Hippocampal formation (tissue), 2 donors: ENCODE data around the gene PSD.
A peak's percentile ranks its signal among the peaks of the same experiment; 100 is the strongest.

Experiments used
- DNase-seq, 2 donors: peaks; one replicate each; lab custom pipeline; 2025; lab: John Stamatoyannopoulos, UW

PSD gene

DNA sequence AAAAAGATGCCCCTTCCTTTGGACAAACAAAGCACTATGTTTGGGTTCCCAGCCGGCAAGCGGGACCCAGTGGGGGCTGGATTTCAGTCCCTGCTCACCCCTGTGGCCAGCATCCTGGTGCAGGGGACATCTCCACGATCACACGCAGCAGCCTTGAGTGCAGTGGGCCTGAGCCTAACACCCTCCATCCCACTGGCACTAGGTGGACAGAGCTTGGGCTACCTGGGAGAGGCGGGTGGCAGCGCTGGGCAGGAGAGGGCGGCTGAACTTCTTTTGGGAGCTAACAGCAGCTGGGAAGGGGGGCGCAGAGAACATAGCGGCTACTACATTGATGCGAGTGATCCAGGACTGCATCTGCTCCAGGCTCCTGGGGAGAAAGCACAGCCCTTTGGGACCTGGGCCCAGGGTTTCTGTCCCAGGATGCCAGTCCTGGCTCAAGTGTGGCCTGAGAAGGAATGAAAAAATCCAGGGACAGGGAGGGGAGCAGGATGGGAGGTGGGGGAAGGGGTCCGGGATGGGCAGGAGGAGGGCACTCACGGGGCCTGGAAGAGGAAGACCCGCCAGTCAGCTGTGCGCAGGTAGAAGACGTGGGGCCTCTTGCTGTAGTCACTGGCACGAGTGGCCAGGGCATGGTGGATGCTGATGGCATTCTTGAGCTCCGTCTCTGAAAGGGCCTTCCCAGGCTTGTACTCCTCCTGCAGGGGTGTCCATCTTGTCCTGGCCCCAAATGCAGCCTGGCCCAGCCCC is 14.1 kb downstream of the PSD start:
- no peak for DNase-seq

DNA sequence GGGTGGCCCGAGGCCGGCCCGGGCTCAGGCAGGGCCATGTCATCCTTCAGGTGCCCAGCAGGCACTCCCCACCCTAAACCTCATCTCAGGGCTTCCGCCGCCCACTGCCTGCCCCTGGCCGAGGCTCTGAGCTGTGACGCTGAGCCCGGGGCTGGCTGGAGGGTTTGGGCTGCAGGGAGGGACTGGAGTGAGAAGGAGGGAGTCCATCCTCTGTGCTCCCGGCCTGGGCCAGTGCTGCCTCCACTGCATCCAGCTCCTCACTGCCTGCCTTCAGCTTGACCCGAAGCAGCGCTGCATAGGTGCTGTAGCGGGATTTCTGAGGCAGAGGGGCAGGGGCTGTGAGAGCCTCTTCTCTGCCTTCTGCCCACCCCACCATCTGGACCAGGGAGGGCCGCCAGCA is 15.5 kb downstream of the PSD start:
- no peak for DNase-seq

DNA sequence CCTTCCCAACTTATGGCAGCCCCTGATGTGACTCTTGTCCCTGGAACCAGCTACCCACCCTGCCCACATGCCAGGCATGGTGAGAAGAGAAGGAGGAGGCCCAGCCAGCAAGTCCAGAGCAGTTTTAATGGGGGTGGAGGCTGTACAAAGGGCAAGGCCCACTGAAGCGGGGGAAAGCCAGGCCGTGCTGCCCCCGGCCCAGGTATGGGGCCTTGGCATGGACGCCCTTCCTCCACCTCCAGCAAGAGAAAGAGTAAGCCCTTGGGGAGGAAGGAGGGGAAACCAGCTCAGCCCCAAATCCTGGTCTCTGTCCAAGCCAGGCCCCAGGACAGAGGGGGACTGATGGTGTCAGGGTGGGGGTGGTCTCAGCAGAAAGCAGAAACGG is 16.1 kb downstream of the PSD start:
- no peak for DNase-seq

DNA sequence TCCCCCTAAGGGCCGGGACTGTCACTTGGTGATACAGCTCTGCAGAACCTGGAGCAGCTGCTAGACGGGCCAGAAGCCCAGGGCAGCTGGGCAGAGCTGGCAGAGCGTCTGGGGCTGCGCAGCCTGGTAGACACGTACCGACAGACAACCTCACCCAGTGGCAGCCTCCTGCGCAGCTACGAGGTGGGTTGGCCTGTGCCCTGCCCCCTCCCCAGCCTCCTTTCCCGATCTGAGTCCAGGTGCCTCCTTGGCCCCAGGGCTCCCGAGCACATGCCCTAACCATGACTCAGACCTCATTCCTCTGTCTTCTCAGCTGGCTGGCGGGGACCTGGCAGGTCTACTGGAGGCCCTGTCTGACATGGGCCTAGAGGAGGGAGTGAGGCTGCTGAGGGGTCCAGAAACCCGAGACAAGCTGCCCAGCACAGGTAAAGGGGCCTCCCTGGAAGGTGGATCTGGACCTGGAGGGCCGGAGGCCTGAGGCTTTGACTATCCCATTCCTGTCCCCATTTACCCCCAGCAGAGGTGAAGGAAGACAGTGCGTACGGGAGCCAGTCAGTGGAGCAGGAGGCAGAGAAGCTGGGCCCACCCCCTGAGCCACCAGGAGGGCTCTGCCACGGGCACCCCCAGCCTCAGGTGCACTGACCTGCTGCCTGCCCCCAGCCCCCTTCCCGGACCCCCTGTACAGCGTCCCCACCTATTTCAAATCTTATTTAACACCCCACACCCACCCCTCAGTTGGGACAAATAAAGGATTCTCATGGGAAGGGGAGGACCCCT is 16.7 kb downstream of the PSD start:
- DNase-seq = no peak

DNA sequence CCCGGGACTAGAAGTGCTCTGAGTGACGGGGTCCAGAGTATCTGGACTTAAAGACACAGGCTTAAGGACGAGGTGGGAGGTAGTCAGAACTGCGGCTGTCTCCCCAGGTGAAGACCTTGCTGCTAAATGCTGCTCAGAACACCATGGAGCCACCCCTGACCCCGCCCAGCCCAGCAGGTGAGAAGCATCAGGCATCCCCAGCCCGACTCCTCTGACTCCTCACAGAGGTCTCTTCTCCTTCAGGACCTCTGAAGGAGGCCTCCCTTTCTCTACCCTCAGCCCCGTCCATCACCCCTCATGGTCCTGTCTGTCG is 17.3 kb downstream of the PSD start:
- no peak for DNase-seq

DNA sequence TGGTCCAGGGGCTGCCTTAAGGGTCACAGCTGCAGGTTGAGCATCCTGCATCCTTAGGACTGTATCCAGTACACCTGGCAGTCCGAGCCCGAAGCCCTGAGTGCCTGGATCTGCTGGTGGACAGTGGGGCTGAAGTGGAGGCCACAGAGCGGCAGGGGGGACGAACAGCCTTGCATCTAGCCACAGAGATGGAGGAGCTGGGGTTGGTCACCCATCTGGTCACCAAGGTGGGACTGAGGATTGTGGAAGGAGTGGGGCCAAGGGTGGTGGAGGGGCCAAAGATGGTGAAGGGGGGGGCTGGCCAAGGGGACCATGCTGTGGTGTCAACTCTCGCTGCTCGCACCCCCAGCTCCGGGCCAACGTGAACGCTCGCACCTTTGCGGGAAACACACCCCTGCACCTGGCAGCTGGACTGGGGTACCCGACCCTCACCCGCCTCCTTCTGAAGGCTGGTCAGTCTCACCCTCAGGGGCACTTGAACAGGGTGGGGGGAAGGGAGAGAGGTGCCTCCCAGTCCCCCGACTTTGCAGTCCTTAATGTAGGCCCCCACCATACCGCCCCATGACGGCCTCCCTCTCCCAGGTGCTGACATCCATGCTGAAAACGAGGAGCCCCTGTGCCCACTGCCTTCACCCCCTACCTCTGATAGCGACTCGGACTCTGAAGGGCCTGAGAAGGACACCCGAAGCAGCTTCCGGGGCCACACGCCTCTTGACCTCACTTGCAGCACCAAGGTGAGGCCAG is 17.8 kb downstream of the PSD start:
- DNase-seq = no peak

DNA sequence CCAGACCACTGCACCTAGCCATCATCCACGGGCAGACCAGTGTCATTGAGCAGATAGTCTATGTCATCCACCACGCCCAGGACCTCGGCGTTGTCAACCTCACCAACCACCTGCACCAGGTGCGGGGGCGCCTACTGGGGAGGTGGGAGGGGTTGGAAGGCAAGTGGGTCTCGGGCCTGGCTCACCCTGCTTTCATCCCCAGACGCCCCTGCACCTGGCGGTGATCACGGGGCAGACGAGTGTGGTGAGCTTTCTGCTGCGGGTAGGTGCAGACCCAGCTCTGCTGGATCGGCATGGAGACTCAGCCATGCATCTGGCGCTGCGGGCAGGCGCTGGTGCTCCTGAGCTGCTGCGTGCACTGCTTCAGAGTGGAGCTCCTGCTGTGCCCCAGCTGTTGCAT is 18.5 kb downstream of the PSD start:
- DNase-seq = no peak

DNA sequence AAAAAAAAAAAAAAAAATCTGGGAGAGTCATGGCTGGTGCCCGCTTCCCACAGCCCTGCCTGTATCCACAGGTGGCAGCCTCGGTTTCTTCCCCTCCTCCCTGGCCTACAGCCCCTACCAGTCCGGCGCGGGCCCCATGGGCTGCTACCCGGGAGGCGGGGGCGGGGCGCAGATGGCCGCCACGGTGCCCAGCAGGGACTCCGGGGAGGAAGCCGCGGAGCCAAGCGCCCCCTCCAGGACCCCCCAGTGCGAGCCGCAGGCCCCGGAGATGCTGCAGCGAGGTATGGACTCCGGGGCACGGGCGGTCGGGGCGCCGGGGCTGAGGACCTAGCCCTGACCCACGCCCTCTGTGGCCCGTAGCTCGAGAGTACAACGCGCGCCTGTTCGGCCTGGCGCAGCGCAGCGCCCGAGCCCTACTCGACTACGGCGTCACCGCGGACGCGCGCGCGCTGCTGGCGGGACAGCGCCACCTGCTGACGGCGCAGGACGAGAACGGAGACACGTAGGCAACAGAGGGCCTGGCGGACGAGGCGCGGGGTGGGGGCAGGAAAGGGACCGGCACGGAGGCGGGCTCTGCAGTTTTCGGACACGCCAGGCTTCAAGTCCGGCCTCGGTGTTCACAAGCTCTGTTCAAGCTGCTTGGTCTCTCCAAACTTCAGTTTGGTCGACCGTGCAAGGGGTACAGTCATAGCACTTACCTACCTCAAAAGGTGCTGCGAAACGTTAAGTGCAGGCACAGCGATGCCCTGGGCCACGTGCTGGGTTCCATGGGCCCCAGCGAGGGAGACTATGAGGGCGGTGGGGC is 19.2 kb downstream of the PSD start:
- peak; percentile 72 to 80 for DNase-seq

DNA sequence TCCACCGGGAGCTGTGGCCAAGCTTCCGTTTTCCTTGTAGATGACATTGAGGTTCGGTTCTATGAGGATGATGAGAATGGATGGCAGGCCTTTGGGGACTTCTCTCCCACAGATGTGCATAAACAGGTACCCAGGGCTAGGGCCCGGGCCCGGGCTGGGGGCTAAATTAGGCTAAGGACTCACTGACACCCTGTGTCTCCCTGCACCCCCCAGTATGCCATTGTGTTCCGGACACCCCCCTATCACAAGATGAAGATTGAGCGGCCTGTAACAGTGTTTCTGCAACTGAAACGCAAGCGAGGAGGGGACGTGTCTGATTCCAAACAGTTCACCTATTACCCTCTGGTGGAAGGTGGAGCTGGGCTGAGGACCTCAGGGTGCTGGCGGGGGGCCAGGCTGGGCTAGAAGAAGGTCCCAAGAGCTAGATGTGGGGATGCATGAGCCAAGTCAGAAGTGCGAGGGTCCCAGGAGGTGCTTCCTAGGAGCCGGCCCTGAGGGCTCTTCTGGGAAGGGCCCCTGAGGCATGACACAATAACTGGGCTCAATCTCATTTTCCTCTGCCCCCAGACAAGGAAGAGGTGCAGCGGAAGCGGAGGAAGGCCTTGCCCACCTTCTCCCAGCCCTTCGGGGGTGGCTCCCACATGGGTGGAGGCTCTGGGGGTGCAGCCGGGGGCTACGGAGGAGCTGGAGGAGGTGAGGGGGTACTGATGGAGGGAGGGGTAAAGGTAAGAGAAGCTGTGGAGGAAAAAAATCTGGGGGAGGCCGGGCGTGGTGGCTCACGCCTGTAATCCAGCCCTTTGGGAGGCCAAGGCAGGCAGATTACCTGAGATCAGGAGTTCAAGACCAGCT is 20.2 kb downstream of the PSD start:
- DNase-seq = no peak

DNA sequence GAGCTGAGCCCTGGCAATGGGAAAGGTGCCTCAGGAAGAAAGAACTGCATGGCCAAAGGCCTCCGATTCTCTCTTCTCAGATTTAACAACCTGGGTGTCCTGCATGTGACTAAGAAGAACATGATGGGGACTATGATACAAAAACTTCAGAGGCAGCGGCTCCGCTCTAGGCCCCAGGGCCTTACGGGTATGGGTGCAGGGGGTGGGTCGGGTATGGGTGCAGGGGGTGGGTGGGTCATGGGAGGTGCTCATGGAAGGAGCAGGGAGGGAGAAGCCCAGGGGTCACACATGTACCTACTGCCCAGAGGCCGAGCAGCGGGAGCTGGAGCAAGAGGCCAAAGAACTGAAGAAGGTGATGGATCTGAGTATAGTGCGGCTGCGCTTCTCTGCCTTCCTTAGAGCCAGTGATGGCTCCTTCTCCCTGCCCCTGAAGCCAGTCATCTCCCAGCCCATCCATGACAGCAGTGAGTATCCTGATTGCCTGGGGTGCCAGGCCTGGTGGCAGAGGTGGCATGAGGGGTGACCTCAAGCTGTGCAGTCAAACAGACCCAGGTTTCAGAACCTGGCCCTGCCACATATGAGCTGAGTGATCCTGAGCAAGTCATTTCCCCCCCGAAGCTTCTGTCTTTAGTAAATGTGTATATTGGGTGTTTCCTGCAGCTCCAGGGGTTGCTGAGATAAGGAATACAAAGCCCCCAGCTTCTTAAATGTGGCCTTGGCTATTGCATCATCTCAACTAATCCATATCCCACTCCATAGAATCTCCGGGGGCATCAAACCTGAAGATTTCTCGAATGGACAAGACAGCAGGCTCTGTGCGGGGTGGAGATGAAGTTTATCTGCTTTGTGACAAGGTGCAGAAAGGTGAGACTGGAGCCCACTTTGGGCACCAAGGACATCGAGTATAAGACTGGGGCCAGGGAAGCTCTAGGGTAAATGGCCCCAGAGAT is 21.1 kb downstream of the PSD start:
- DNase-seq = no peak

DNA sequence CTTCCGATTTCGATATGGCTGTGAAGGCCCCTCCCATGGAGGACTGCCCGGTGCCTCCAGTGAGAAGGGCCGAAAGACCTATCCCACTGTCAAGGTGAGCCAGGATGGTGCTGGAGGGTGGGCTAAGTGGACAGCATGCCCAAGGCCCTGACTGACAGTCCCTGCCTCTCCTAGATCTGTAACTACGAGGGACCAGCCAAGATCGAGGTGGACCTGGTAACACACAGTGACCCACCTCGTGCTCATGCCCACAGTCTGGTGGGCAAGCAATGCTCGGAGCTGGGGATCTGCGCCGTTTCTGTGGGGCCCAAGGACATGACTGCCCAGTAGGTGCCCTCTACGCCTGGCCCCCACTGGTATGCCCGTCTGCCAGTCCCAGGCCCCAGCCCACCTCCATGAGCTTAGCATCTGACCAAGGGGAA is 21.8 kb downstream of the PSD start:
- DNase-seq = no peak

DNA sequence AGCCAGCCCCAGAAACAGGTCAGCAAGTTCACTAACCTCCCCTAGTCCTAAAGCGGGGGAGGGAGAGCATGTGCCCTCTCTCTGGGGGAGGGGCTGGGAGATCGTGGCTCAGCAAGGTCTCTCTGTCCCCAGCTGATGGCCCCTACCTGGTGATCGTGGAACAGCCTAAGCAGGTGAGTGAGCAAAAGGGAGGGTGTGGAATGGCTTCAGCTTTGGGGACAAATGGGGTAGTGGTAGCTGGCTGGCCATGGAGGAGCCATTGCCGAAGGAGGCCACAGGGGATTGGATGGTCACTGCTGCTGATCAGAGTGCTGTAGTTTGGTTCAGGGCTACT is 22.3 kb downstream of the PSD start:
- no peak for DNase-seq

DNA sequence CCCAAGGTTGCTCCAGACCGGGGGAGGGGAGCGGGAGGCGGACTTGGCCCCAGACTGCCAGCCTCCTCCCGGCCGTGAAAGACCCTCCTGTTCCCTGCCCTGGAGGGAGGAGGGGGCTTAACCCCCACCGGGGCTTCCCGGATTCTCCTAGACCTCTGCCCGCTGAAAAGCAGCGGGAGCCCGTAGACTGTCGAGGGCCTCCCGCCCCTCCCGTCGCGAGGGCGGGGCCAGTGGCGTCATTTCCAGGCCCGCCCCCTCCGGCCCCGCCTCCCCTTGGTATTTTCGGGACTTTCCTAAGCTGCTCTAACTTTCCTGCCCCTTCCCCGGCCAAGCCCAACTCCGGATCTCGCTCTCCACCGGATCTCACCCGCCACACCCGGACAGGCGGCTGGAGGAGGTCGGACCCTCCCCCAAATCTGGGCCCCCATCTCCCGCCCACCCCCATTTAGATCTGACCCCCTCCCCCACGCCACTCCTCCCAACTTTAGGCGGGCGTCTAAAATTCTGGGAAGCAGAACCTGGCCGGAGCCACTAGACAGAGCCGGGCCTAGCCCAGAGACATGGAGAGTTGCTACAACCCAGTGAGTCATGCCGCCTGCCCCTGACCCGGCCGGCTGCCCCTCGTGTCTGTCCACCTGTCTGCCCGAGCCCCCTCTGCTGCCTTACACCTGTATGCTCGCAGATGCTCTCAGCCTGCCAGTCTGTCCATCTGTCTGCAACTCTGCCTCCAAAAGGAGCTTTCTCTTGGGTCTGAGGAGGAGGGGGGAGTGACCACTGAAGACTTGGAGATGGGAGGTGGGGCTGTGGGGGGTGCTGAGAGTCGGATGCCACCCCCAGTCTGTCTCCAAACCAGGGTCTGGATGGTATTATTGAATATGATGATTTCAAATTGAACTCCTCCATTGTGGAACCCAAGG is 22.9 kb downstream of the PSD start, which contains the start of gene NFKB2:
Gene NFKB2, plus strand, starts transcription at position 306 of the 917 bp plus-strand sequence. Its CDS starts 255 bp downstream, at position 561.
- peak; percentile 65 to 77 for DNase-seq

DNA sequence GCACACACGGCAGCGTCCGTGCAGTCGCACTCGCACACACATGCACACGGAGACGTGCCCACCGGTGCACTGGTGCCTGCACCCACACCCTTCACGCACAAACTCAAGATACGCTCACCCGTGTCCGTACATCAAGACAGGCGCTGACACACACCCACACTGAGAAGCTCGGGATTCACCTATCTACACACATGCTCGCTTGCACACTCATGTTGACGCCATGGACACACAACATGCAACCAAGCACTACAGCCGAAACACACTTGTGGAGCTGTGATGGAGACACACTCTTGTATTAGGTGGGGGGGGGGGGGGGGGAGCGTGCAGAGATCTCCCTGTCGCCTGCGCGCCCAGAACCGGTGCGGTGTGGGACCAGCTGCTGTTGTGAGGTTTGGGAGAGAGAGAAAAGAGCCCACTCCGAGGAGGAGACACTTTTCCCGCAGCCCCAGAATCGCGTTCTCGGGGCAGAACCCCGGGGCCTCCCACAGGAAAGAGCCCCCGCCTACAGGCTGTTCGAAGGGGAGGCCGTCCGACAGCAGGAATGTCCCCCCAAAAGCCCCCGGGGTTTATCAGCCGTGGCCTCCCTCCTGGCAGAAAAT is 23.7 kb downstream of the PSD start:
- DNase-seq = no peak

DNA sequence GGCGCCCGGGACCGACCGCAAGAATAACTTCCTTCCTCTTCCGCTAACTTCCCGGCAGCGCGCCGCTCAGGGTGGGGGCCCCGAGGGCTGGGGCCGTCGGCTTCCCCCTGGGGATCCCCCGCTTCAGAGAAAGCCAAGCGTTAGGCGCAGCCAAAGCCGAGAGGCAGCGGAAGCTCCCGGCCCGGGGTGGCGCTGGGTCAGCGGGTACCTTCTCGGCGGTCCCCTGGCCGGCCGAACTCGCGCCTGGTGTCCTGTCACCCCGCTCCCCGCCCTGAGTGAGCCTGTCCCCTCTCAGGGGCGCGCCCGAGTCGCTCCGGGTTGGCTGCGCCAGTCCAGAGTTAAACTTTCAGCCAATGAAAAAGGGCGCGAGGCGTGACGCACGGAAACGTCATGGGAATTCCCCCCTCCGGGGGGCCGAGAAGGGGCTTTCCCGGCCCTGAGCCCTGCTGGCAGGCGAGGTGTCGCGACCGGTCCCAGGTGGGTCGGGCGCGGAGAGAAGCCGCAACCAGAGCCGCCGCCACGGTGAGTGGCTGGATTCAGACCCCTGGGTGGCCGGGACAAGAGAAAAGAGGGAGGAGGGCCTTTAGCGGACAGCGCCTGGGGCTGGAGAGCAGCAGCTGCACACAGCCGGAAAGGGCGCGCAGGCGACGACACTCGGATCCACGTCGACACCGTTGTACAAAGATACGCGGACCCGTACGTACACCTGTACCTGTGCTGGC is 24.3 kb downstream of the PSD start:
- peak; percentile 57 to 87 for DNase-seq

DNA sequence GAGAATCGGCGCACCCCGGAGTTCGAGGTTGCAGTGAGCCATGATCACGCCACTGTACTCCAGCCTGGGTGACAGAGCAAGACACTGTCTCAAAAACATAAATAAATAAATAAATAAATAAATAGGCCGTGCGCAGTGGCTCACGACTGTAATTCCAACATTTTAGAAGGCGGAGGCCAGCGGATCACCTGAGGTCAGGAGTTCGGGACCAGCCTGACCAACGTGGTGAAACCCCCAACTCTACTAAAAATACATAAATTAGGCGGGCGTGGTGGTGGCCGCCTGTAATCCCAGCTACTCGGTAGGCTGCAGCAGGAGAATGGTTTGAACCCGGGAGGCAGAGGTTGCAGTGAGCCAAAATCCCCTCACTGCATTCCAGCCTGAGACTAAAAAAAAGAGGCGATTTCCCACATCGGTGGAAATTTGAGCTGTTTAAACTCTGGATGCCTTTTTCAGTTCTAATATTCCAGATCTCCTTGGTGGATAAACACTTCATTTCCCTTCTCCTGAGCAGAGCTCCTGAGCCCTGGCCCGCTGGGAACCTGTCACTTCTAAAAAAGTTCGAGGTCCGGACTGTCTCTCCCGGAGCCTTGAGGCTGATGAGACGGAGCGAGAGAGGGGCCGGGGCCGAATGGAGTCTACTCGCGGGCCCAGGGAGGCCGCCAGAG is 25.0 kb downstream of the PSD start:
- no peak for DNase-seq

DNA sequence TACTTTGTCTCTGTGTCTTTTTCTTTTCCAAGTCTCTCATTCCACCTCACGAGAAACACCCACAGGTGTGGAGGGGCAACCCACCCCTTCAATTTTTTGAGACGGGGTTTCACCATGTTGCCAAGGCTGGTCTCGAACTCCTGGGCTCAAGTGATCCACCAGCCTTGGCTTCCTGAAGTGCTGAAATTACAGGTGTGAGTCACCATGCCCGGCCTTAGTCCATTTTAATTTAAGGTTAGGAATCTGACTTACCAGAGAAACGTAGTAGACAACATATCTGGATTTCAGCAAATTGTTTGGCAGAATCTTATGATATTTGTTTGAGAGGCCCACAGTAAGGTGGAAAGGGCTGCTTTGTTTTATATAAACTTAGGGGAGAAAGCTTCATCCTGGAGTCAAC is 26.3 kb downstream of the PSD start:
- no peak for DNase-seq
